BE2C (cell line): Measurements from ENCODE around the gene EHBP1.

Source experiments
- DNase-seq: peaks from one replicate; pipeline ENCODE4 v3.0.0-alpha.2; 2020
- H3K27me3 ChIP-seq: fragments of 250-450 bp; sonication (Bioruptor Pico); 2 replicates; pipeline ENCODE4 v1.5.1; 2020; ENCODE audit warnings: mild to moderate bottlenecking
- H3K36me3 ChIP-seq: fragments of 250-450 bp; sonication (Bioruptor Pico); 2 replicates; pipeline ENCODE4 v1.5.1; 2020; ENCODE audit warnings: mild to moderate bottlenecking
- H3K4me1 ChIP-seq: fragments of 250-450 bp; sonication (Bioruptor Pico); 2 replicates; pipeline ENCODE4 v1.5.1; 2020
- H3K4me3 ChIP-seq: 2 replicates; pipeline ENCODE4 v1.5.1; 2011; ENCODE audit warnings: low read depth, low read length
- H3K9me3 ChIP-seq: fragments of 250-450 bp; sonication (Bioruptor Pico); 2 replicates; pipeline ENCODE4 v1.5.1; 2020
- TF ChIP-seq, protein P1 (sequence below): IDR thresholded peaks from 2 replicates; pipeline ENCODE4 v1.5.1; 2012; ENCODE audit warnings: mild to moderate bottlenecking, low read depth, low read length

Gene EHBP1

DNA sequence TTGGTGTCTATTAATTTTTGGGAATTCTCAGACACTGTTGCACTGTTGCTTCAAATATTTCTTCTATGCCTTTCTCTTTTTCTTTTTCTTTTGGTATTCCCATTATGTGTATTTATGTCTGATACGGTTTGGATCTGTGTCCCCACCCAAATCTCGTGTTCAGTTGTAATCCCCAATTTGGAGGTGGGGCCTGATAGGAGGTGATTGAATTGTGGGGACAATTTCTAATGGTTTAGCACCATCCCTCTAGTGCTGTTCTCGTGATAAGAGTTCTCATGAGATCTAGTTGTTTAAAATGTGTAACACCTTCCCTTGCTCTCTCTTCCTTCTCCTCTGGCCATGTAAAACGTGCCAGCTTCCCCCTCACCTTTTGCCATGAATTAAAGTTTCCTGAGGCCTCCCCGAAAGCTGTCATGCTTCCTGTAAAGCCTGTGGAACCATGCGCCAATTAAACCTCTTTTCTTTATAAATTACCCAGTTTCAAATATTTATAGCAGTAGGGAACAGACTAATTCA is 26.8 kb downstream of the EHBP1 start:
- Histone ChIP-seq H3K4me3 (no peak overlapping the region), H3K9me3 (no peaks in the 10 kb centered on the region), H3K4me1 (no peaks in the 10 kb centered on the region), H3K27me3 (no peaks in the 10 kb centered on the region), H3K36me3 (no peaks in the 10 kb centered on the region)
- TF ChIP-seq, protein P1, sequence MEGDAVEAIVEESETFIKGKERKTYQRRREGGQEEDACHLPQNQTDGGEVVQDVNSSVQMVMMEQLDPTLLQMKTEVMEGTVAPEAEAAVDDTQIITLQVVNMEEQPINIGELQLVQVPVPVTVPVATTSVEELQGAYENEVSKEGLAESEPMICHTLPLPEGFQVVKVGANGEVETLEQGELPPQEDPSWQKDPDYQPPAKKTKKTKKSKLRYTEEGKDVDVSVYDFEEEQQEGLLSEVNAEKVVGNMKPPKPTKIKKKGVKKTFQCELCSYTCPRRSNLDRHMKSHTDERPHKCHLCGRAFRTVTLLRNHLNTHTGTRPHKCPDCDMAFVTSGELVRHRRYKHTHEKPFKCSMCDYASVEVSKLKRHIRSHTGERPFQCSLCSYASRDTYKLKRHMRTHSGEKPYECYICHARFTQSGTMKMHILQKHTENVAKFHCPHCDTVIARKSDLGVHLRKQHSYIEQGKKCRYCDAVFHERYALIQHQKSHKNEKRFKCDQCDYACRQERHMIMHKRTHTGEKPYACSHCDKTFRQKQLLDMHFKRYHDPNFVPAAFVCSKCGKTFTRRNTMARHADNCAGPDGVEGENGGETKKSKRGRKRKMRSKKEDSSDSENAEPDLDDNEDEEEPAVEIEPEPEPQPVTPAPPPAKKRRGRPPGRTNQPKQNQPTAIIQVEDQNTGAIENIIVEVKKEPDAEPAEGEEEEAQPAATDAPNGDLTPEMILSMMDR: no peak
- no peak for DNase-seq

DNA sequence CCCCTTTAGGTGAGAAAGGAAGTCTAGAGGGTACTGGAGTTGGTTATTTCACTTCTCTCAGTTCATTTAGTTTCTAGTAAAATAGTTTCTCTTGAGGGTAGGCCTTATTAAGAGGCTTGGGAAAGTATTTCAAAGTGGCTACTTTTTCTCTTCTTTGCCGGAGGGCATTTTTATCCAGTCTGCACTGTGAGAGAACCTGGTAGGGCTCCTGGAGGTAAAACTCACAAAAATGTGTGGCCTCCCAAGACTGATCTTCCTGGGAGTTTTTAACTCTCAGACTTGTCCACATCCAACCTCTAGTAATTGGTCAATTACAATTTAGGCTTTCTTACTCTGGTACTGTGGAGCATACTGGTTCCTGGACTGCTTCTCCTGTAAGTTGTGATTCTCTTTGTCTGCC is 28.0 kb downstream of the EHBP1 start:
- no peaks in the 10 kb centered on the region for H3K27me3 ChIP-seq
- no peak for DNase-seq
- H3K9me3 ChIP-seq: no peaks in the 10 kb centered on the region
- no peaks in the 10 kb centered on the region for H3K36me3 ChIP-seq
- no peak overlapping the region for H3K4me3 ChIP-seq
- TF ChIP-seq, protein P1: no peak
- no peaks in the 10 kb centered on the region for H3K4me1 ChIP-seq

DNA sequence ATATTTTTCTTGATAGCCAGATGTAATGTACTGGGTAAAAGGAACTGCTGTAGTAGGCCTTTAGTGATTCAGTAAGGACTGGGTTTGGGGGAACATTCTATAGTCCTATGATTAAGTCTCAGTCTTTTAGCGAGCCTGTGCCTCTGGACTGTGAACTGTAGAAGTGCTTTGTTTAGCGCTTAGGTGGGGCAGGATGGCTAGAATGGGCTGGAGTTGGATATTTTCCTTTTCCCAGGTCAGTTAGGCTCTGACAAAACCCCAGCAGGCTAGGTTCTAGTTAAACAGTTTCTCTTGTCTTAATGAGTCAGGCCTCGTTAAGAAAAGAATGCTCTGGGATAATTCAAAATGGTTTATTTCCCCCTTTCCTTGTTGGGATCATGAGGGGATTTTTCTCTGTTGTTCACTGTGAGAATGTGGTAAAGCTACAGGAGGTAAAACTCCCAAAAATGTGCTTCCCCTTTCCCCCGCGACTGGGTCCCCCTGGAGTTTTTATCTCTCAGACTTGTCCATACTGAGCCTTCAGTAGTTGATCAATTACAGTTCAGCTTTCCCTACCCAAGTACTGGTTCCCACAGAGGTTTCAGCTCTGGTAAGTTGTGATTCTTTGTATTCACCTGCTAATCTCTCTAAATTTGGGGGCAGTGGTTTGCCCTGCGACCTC is 31.5 kb downstream of the EHBP1 start:
- no peaks in the 10 kb centered on the region for H3K9me3 ChIP-seq
- H3K4me3 ChIP-seq: no peak overlapping the region
- H3K4me1 ChIP-seq: no peaks in the 10 kb centered on the region
- H3K36me3 ChIP-seq: no peaks in the 10 kb centered on the region
- H3K27me3 ChIP-seq: no peaks in the 10 kb centered on the region
- DNase-seq: no peak
- TF ChIP-seq, protein P1: no peak

DNA sequence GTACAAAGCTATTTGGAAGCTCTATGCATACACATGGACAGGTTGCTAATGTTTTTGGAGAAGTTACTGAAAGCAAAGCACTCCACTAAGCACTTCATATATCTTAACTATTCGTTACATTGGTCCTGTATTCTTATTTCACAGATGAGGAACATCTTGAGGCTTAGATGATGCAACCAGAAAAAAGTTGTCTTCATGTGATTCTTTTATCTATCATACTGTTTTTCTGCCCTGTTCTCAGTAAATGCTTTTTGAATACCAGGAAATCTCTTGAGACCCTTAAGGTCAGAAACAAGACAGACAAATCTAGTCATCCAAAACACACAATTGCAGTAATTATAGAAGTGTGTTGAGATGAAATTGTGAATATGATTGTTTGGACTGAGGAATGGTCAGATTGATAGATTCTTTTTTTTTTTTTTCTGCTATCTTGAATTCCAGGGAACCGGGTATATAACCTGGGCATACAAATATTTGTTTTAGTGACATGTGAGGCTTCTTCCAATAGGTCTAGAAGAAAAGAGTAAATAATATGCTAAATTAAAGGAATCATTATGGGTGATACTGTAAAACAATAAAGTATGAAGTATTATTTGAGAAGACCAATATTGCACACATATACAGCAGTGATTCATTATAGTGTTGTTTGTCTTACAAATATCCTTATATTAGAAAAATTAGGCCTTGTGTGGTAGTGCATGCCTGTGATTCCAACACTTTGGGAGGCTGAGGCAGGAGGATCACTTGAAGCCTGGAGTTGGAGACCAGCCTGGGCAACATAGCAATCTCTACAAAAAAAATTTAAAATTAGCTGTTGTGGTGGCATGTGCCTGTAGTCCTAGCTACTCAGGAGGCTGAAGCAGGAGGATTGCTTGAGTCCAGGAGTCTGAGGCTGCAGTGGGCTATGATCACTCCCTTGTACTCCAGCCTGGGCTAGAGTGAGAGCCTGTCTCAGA is 33.7 kb downstream of the EHBP1 start:
- Histone ChIP-seq H3K27me3 (no peaks in the 10 kb centered on the region), H3K9me3 (no peaks in the 10 kb centered on the region), H3K4me1 (no peaks in the 10 kb centered on the region), H3K4me3 (no peak overlapping the region), H3K36me3 (no peaks in the 10 kb centered on the region)
- TF ChIP-seq, protein P1: no peak
- no peak for DNase-seq

DNA sequence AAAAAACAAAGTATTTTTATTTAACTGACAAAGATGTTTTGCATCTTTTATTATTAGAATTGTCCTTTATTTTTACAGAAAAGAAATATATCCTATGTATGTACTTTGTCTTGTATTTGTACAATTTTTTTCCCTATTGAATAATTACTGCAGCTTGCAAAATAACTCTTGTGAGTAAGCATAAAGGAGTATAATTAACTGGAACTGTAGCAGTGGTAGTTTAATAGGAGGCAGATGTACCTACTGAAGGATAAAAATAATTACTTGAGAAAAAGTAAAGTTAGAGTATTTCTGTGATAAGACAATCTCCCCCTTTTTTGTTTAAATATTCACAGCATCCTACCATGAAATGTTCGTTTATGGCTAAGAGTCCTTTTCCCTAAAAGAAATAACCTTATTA is 34.7 kb downstream of the EHBP1 start:
- TF ChIP-seq, protein P1: no peak
- Histone ChIP-seq H3K4me3 (no peak overlapping the region), H3K9me3 (no peaks in the 10 kb centered on the region), H3K36me3 (no peaks in the 10 kb centered on the region), H3K27me3 (no peaks in the 10 kb centered on the region), H3K4me1 (no peaks in the 10 kb centered on the region)
- DNase-seq: no peak
